Endothelial cell of umbilical vein (primary cell): ENCODE measurements around the gene BCL7C.

Experiments used
- EZH2 ChIP-seq: IDR thresholded peaks from 2 replicates; pipeline ENCODE4 v1.6.1; 2012; ENCODE audit warnings: borderline replicate concordance, low read depth, mild to moderate bottlenecking, moderate library complexity, low read length, inconsistent platforms; ENCODE audit not compliant: severe bottlenecking
- FOS ChIP-seq: IDR thresholded peaks from 2 replicates; pipeline ENCODE4 v1.6.1; 2011; ENCODE audit warnings: mild to moderate bottlenecking, low read length, moderate library complexity, borderline replicate concordance; ENCODE audit not compliant: insufficient read depth
- GATA2 ChIP-seq: IDR thresholded peaks from 2 replicates; pipeline ENCODE4 v1.7.0; 2011; ENCODE audit warnings: low read depth, mild to moderate bottlenecking, moderate library complexity, mixed read lengths, low read length; ENCODE audit not compliant: insufficient read length, insufficient read depth
- JUN ChIP-seq: IDR thresholded peaks from 2 replicates; pipeline ENCODE4 v1.6.1; 2011; ENCODE audit warnings: borderline replicate concordance, low read depth; ENCODE audit not compliant: insufficient read length, insufficient read depth
- MYC ChIP-seq: IDR thresholded peaks from one replicate; pipeline ENCODE4 v1.6.1; 2011; ENCODE audit warnings: mild to moderate bottlenecking, low read depth, low read length
- POLR2A ChIP-seq: IDR thresholded peaks from 2 replicates; pipeline ENCODE4 v1.6.1; 2012; ENCODE audit warnings: low read depth, mild to moderate bottlenecking, control low read depth, low read length
- POLR2AphosphoS5 ChIP-seq: IDR thresholded peaks from 2 replicates; pipeline ENCODE4 v1.6.1; 2012; ENCODE audit warnings: low read depth, mild to moderate bottlenecking, control low read depth, low read length, moderate library complexity; ENCODE audit not compliant: insufficient read depth
- TF ChIP-seq, protein P1 (sequence below), 2 donors: IDR thresholded peaks; 1 replicate in 1 of 2; 2 replicates in 1 of 2; pipeline ENCODE4 v1.5.1; 2011; ENCODE audit warnings: low read length in 2 of 2, mild to moderate bottlenecking in 2 of 2, moderate library complexity in 2 of 2, control low read depth in 1 of 2, inconsistent platforms in 1 of 2, low read depth in 1 of 2; ENCODE audit not compliant: insufficient read depth in 1 of 2; ENCODE audit errors: extremely low read depth in 1 of 2
- TF ChIP-seq, protein P2 (sequence below): IDR thresholded peaks from 2 replicates; pipeline ENCODE4 v1.6.1; 2011; ENCODE audit not compliant: insufficient read depth, insufficient read length

DNA sequence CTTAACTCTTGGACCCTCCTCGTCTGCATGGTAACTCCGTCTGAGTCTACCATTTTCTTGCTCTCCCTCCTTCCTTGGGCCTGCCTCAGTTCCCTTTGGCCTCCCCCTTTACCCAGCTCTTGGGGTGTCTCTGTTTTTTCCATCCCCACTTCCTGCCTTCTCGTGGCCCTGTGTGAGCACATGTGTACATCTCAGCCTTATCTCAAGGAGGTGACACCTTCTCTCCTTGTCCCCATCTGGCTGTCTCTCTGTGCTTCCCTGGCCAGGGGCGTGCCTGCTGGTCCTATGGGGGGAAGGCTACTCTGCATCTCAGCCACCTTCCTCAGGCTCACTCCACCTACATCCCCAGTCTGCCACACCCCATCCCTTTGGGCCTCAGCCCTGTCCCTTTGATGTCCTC is 9.1 kb upstream of the BCL7C start:
- TF ChIP-seq POLR2AphosphoS5 (no peak), EZH2 (no peak), POLR2A (no peak), MYC (no peak), GATA2 (no peak), FOS (no peak), JUN (no peak)
- TF ChIP-seq, protein P1, sequence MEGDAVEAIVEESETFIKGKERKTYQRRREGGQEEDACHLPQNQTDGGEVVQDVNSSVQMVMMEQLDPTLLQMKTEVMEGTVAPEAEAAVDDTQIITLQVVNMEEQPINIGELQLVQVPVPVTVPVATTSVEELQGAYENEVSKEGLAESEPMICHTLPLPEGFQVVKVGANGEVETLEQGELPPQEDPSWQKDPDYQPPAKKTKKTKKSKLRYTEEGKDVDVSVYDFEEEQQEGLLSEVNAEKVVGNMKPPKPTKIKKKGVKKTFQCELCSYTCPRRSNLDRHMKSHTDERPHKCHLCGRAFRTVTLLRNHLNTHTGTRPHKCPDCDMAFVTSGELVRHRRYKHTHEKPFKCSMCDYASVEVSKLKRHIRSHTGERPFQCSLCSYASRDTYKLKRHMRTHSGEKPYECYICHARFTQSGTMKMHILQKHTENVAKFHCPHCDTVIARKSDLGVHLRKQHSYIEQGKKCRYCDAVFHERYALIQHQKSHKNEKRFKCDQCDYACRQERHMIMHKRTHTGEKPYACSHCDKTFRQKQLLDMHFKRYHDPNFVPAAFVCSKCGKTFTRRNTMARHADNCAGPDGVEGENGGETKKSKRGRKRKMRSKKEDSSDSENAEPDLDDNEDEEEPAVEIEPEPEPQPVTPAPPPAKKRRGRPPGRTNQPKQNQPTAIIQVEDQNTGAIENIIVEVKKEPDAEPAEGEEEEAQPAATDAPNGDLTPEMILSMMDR (IDR thresholded peaks at IDR 0.05; ENCODE audit: extremely low read depth in 1 of 2, insufficient read depth in 1 of 2, low read depth in 1 of 2, low read length in 2 of 2): no peak
- TF ChIP-seq, protein P2, sequence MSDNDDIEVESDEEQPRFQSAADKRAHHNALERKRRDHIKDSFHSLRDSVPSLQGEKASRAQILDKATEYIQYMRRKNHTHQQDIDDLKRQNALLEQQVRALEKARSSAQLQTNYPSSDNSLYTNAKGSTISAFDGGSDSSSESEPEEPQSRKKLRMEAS: no peak
